ENCODE measurements around the gene PPP1R9B. TPM values are rescaled to one million over a fixed set of nuclear protein-coding genes. Genes with fewer than 3 reads are reported as not detected.

The PPP1R9B gene
- total and polyA plus RNA-seq, 3 donors from 2014 or later, result 49.1 to 82.4 (median 81.1) TPM

- H3K36me3 ChIP-seq (ENCODE audit: low read depth, missing control alignments), result no peaks in the 10 kb centered on the region
- no peak overlapping the region for H3K4me3 ChIP-seq
- intact Hi-C loops (cut with DNase I; ENCODE audit: low total_unique reads), result no loop called here
- TF ChIP-seq, protein P1, sequence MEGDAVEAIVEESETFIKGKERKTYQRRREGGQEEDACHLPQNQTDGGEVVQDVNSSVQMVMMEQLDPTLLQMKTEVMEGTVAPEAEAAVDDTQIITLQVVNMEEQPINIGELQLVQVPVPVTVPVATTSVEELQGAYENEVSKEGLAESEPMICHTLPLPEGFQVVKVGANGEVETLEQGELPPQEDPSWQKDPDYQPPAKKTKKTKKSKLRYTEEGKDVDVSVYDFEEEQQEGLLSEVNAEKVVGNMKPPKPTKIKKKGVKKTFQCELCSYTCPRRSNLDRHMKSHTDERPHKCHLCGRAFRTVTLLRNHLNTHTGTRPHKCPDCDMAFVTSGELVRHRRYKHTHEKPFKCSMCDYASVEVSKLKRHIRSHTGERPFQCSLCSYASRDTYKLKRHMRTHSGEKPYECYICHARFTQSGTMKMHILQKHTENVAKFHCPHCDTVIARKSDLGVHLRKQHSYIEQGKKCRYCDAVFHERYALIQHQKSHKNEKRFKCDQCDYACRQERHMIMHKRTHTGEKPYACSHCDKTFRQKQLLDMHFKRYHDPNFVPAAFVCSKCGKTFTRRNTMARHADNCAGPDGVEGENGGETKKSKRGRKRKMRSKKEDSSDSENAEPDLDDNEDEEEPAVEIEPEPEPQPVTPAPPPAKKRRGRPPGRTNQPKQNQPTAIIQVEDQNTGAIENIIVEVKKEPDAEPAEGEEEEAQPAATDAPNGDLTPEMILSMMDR (IDR thresholded peaks at IDR 0.05), result no peak
- no peak for TF ChIP-seq POLR2A (IDR thresholded peaks at IDR 0.05)
- no peaks in the 10 kb centered on the region for H3K9me3 ChIP-seq
- peak; percentile 57 for DNase-seq
- H3K27me3 ChIP-seq, result no peaks in the 10 kb centered on the region
- H3K4me1 ChIP-seq, result peaks cover 28% of the 10 kb centered on the region
- peak overlapping the region; percentile 41 to 72 for H3K27ac ChIP-seq
- 71 to 81% methylated on average over 6 to 15 of the region's 15 CpGs for WGBS, 2 donors
Measured at GRCh38 chr17:50102164-50102991, 48.1 kb downstream of the PPP1R9B start.

GRCh38 chr17:50101346-50102163 is 48.9 kb downstream of the PPP1R9B start:
- no peaks in the 10 kb centered on the region for H3K27me3 ChIP-seq
- no peaks in the 10 kb centered on the region for H3K36me3 ChIP-seq (ENCODE audit: low read depth, missing control alignments)
- H3K4me1 ChIP-seq, result peaks cover 31% of the 10 kb centered on the region
- intact Hi-C loops (cut with DNase I; ENCODE audit: low total_unique reads), result no loop called here
- peak overlapping the region; percentile 41 to 72 for H3K27ac ChIP-seq
- TF ChIP-seq POLR2A (IDR thresholded peaks at IDR 0.05), result no peak
- TF ChIP-seq, protein P1 (IDR thresholded peaks at IDR 0.05), result no peak
- H3K4me3 ChIP-seq, result no peak overlapping the region
- 41 to 54% methylated on average over 13 to 17 of the region's 17 CpGs for WGBS, 2 donors
- peak; percentile 74 for DNase-seq
- no peaks in the 10 kb centered on the region for H3K9me3 ChIP-seq

GRCh38 chr17:50100921-50101345 is 49.5 kb downstream of the PPP1R9B start:
- WGBS, 2 donors, result 52 to 79% methylated on average over 15 of the region's 15 CpGs
- Histone ChIP-seq H3K36me3 (ENCODE audit: low read depth, missing control alignments) (no peaks in the 10 kb centered on the region), H3K9me3 (no peaks in the 10 kb centered on the region), H3K27ac (peak overlapping the region; percentile 41 to 72), H3K4me1 (peaks cover 37% of the 10 kb centered on the region), H3K27me3 (no peaks in the 10 kb centered on the region), H3K4me3 (no peak overlapping the region)
- DNase-seq, result no peak
- intact Hi-C loops (cut with DNase I; ENCODE audit: low total_unique reads), result no loop called here
- TF ChIP-seq POLR2A (IDR thresholded peaks at IDR 0.05), result no peak
- TF ChIP-seq, protein P1 (IDR thresholded peaks at IDR 0.05), result no peak

GRCh38 chr17:50100480-50100883 is 50.0 kb downstream of the PPP1R9B start:
- H3K4me3 ChIP-seq, result no peak overlapping the region
- DNase-seq, result no peak
- TF ChIP-seq POLR2A (IDR thresholded peaks at IDR 0.05), result no peak
- TF ChIP-seq, protein P1 (IDR thresholded peaks at IDR 0.05), result no peak
- intact Hi-C loops (cut with DNase I; ENCODE audit: low total_unique reads), result no loop called here
- WGBS, 2 donors, result 67 to 80% methylated on average over 5 of the region's 5 CpGs
- peak overlapping the region; percentile 41 to 72 for H3K27ac ChIP-seq
- peaks cover 38% of the 10 kb centered on the region for H3K4me1 ChIP-seq
- no peaks in the 10 kb centered on the region for H3K27me3 ChIP-seq
- H3K9me3 ChIP-seq, result no peaks in the 10 kb centered on the region
- H3K36me3 ChIP-seq (ENCODE audit: low read depth, missing control alignments), result no peaks in the 10 kb centered on the region
